K562 (cell line): ENCODE results near the gene TFCP2. TPM values are rescaled to one million over a fixed set of nuclear protein-coding genes. Genes with fewer than 3 reads are reported as not detected.

Experiments used
- ATAC-seq: fragments of 200-7000 bp; cut with Tn5 transposase; 3 replicates; pipeline ENCODE4 v1.9.1; 2020; ENCODE audit warnings: moderate library complexity
- BruUV-seq: library from RNA; stranded (reverse); fragments of 400-500 nt; replicated peaks from 2 replicates; lab custom pipeline; 2021; lab: Mats Ljungman, UMichigan
- CTCF ChIA-PET: fragments of 300-600 bp; formaldehyde crosslinking; extraction: SDS; loops from one replicate; lab custom pipeline; 2021; ENCODE audit warnings: low intra/inter-chr PET ratio; lab: Yijun Ruan, JAX
- POLR2A ChIA-PET: fragments of 300-600, 350-650 bp; sonication (Branson Sonifier 250); formaldehyde crosslinking; extraction: SDS; loops from one replicate; lab custom pipeline; 2021; ENCODE audit warnings: antibody characterized with exemption, inconsistent platforms; lab: Yijun Ruan, JAX
- DNase-seq, 4 experiments: peaks; one replicate each; pipeline versions ENCODE4 v3.0.0 to v3.0.0-alpha.2; 2011 to 2018; ENCODE audit warnings: low spot score in 3 of 4, mixed read lengths in 3 of 4; ENCODE audit errors: extremely low read depth in 1 of 4
- FAIRE-seq: peaks from 2 replicates; lab custom pipeline; 2011; peaks lifted over from hg19 to GRCh38; lab: Jason Lieb, UNC
- H2AFZ ChIP-seq: 2 replicates; pipeline ENCODE4 v1.6.0; 2011; ENCODE audit warnings: low read depth, low read length, control low read depth, inconsistent platforms
- H3K27ac ChIP-seq: fragments of 200-600 bp; 3 replicates; pipeline ENCODE4 v1.8.0; 2011; ENCODE audit warnings: low read depth, mild to moderate bottlenecking, control low read depth, inconsistent platforms, low read length, moderate library complexity, mixed read lengths; ENCODE audit errors: extremely low read depth
- H3K27me3 ChIP-seq, 2 experiments: fragments of 300-600 bp in 1 of 2; 2 replicates in 1 of 2; 3 replicates in 1 of 2; pipeline versions ENCODE4 v1.6.0 to v1.8.0; 2011; ENCODE audit warnings: inconsistent platforms in 2 of 2, low read length in 2 of 2, mild to moderate bottlenecking in 1 of 2, mixed read lengths in 1 of 2, moderate library complexity in 1 of 2; ENCODE audit not compliant: control insufficient read depth in 2 of 2, insufficient read depth in 2 of 2
- H3K36me3 ChIP-seq: fragments of 300-600 bp; 3 replicates; pipeline ENCODE4 v1.8.0; 2011; ENCODE audit warnings: mild to moderate bottlenecking, low read length, inconsistent platforms; ENCODE audit not compliant: control insufficient read depth, insufficient read depth
- H3K4me1 ChIP-seq, 2 experiments: fragments of 200-600 bp in 1 of 2; replicated peaks in 1 of 2; 2 replicates in 1 of 2; 3 replicates in 1 of 2; pipeline versions ENCODE4 v1.5.1 to v1.8.0; 2011; ENCODE audit warnings: inconsistent platforms in 2 of 2, low read length in 2 of 2, mild to moderate bottlenecking in 1 of 2, mixed read lengths in 1 of 2, moderate library complexity in 1 of 2; ENCODE audit not compliant: control insufficient read depth in 2 of 2, insufficient read depth in 2 of 2
- H3K4me2 ChIP-seq: 2 replicates; pipeline ENCODE4 v1.6.1; 2011; ENCODE audit warnings: low read length, control low read depth, inconsistent platforms, mixed read lengths; ENCODE audit not compliant: insufficient read depth
- H3K4me3 ChIP-seq: fragments of 200-600 bp; sonication (generic), shearing (Covaris generic); 2 replicates; pipeline ENCODE4 v1.5.1; 2016; ENCODE audit warnings: control low read depth, inconsistent platforms
- H3K79me2 ChIP-seq: fragments of 200-600 bp; 3 replicates; pipeline ENCODE4 v1.8.0; 2011; ENCODE audit warnings: low read length, inconsistent platforms; ENCODE audit not compliant: control insufficient read depth, insufficient read depth
- H3K9ac ChIP-seq, 2 experiments: 2 replicates each; pipeline versions ENCODE4 v1.6.0 to v1.6.1; 2011; ENCODE audit warnings: low read depth in 2 of 2, low read length in 2 of 2, control low read depth in 1 of 2, inconsistent platforms in 1 of 2, mild to moderate bottlenecking in 1 of 2, mixed read lengths in 1 of 2; ENCODE audit not compliant: insufficient read depth in 1 of 2
- H3K9me1 ChIP-seq: one replicate; pipeline ENCODE4 v1.6.0; 2011; ENCODE audit warnings: inconsistent platforms, mild to moderate bottlenecking, low read length, moderate library complexity; ENCODE audit not compliant: control insufficient read depth, insufficient read depth
- H3K9me3 ChIP-seq: replicated peaks from 2 replicates; pipeline ENCODE4 v1.5.1; 2011; ENCODE audit warnings: low read depth, low read length, inconsistent platforms; ENCODE audit not compliant: control insufficient read depth, insufficient read depth
- H4K20me1 ChIP-seq: replicated peaks from 2 replicates; pipeline ENCODE4 v1.6.1; 2011; ENCODE audit warnings: low read length, inconsistent platforms, mixed read lengths; ENCODE audit not compliant: control insufficient read depth, insufficient read depth
- ARID2 ChIP-seq: fragments of 450-650 bp; IDR thresholded peaks from 2 replicates; pipeline ENCODE4 v1.6.1; 2017; ENCODE audit warnings: antibody characterized with exemption, mild to moderate bottlenecking
- BRD9 ChIP-seq: fragments of 450-650 bp; IDR thresholded peaks from 2 replicates; pipeline ENCODE4 v1.6.1; 2018; ENCODE audit warnings: low read depth; ENCODE audit not compliant: partially characterized antibody
- CEBPB ChIP-seq: fragments of 450-650 bp; IDR thresholded peaks from 2 replicates; pipeline ENCODE4 v1.6.1; 2016; ENCODE audit warnings: missing genetic modification characterization, missing compliant biosample characterization
- CHCHD3 ChIP-seq: fragments of 250-450 bp; sonication (Bioruptor Pico); IDR thresholded peaks from 2 replicates; pipeline ENCODE4 v2.1.2; 2022; ENCODE audit warnings: mild to moderate bottlenecking
- IRF9 ChIP-seq: fragments of 450-650 bp; IDR thresholded peaks from 2 replicates; pipeline ENCODE4 v1.6.1; 2016; ENCODE audit warnings: missing biosample characterization, missing genetic modification characterization
- MTA2 ChIP-seq: fragments of 450-650 bp; IDR thresholded peaks from 2 replicates; pipeline ENCODE4 v1.6.1; 2016; ENCODE audit warnings: low read depth
- NUFIP1 ChIP-seq: fragments of 450-650 bp; IDR thresholded peaks from 2 replicates; pipeline ENCODE4 v1.6.1; 2018; ENCODE audit not compliant: partially characterized antibody
- PHB ChIP-seq: fragments of 250-450 bp; sonication (Bioruptor Pico); IDR thresholded peaks from 2 replicates; pipeline ENCODE4 v1.5.0; 2021
- SP1 ChIP-seq: sonication (generic); formaldehyde crosslinking; IDR thresholded peaks from 2 replicates; pipeline ENCODE4 v1.8.1; 2022; ENCODE audit warnings: mild to moderate bottlenecking, missing genetic modification reagents
- ZEB2 ChIP-seq: fragments of 450-650 bp; IDR thresholded peaks from 2 replicates; pipeline ENCODE4 v1.6.1; 2016
- ZNF668 ChIP-seq: fragments of 250-450 bp; sonication (Bioruptor Pico); IDR thresholded peaks from 2 replicates; pipeline ENCODE4 v1.8.0; 2022; ENCODE audit warnings: mild to moderate bottlenecking, inconsistent platforms
- ZZZ3 ChIP-seq: fragments of 450-650 bp; IDR thresholded peaks from 2 replicates; pipeline ENCODE4 v1.6.1; 2016; ENCODE audit warnings: antibody characterized with exemption, mild to moderate bottlenecking, moderate library complexity
- WGBS: fragments of 100-300 bp; shearing (Covaris generic); methylation state at CpG from one replicate; pipeline ENCODE4 v1.1.6; 2016; ENCODE audit warnings: low coverage, mixed read lengths; ENCODE audit not compliant: insufficient coverage; ENCODE audit errors: missing lambda C conversion rate; 5-methylcytosine and 5-hydroxymethylcytosine counted together
- in situ Hi-C: fragments of 300-500 bp; cut with MboI; formaldehyde crosslinking; loops from 4 replicates; pipeline ENCODE4 v1.15.0; 2018; ENCODE audit warnings: inconsistent platforms, mixed read lengths
- intact Hi-C: fragments of 100-400 bp; cut with micrococcal nuclease; formaldehyde crosslinking; loops from 2 replicates; pipeline ENCODE4 v1.14.2; 2022
- polyA plus RNA-seq, 8 experiments: library from polyadenylated mRNA; depleted of rRNA in 4 of 8; stranded (reverse) in 5 of 8; unstranded in 3 of 8; fragments of >200 nt; fragmentation: Nextera tagmentation in 2 of 8; fragmentation: Illumina TruSeq in 1 of 8; extraction: Ambion mirVana in 2 of 8; extraction: Trizol in 1 of 8; gene quantifications; 2 replicates each; pipeline versions ENCODE4 v1.2.1 to v1.2.3, GENCODE V29; 2011 to 2014; ENCODE audit warnings: inconsistent platforms in 1 of 8, missing spikeins in 1 of 8
- total RNA-seq, 7 experiments: library from RNA; depleted of rRNA in 6 of 7; stranded (reverse); fragments of >200 nt in 6 of 7; fragmentation: Illumina TruSeq in 2 of 7; extraction: Trizol in 2 of 7; gene quantifications; 2 replicates each; pipeline versions ENCODE4 v1.2.1 to v1.2.3, GENCODE V29; 2011 to 2021; ENCODE audit warnings: low replicate concordance in 1 of 7
- TF ChIP-seq, protein P1 (sequence below): IDR thresholded peaks from 2 replicates; pipeline ENCODE4 v1.6.1; 2012; ENCODE audit warnings: low read depth, low read length, improper control_type of control experiment, borderline replicate concordance
- TF ChIP-seq, protein P2 (sequence below), 2 experiments: fragments of 250-450 bp in 1 of 2; fragments of 450-650 bp in 1 of 2; sonication (Bioruptor Pico) in 1 of 2; IDR thresholded peaks; 2 replicates each; pipeline versions ENCODE4 v1.6.1 to v1.8.0; 2016 to 2021; ENCODE audit warnings: mild to moderate bottlenecking in 2 of 2, moderate library complexity in 2 of 2, missing compliant biosample characterization in 1 of 2, missing genetic modification characterization in 1 of 2
- TF ChIP-seq, protein P3 (sequence below): sonication (generic); formaldehyde crosslinking; IDR thresholded peaks from 2 replicates; pipeline ENCODE4 v1.8.1; 2023; ENCODE audit warnings: mild to moderate bottlenecking, missing genetic modification reagents, moderate library complexity

The TFCP2 gene
- total and polyA plus RNA-seq, 9 of the 15 experiments (the other 6 are each of a cell fraction or from before 2014, with no cell fraction given) = 8.0 to 38.9 (median 19.3) TPM

GRCh38 chr12:51208016-51208660 is 35.2 kb upstream of the TFCP2 start (continued):
- no peak for TF ChIP-seq CHCHD3 (CRISPR knock-in tag)
- no peak for TF ChIP-seq ZEB2
- TF ChIP-seq CEBPB (tag) = no peak

GRCh38 chr12:51205350-51205749 is 32.4 kb upstream of the TFCP2 start:
- no peak overlapping the region for H2AFZ ChIP-seq
- no peaks in the 10 kb centered on the region for H3K36me3 ChIP-seq
- H3K4me3 ChIP-seq = no peak overlapping the region
- ChIA-PET CTCF (no interaction called here), POLR2A (interaction anchor here (0.6 to 1.5 kb wide), 6 partner anchors 9 to 1093 kb away, joined by 3 to 5 read pairs (median 3); no protein-coding TSS in a partner anchor)
- H3K9ac ChIP-seq = no peak overlapping the region
- no peaks in the 10 kb centered on the region for H3K79me2 ChIP-seq
- no peaks in the 10 kb centered on the region; a peak in 1 of 5 replicates for H3K4me1 ChIP-seq
- H3K9me1 ChIP-seq = no peaks in the 10 kb centered on the region
- ATAC-seq (no peak), FAIRE-seq (no peak), DNase-seq (no peak)
- H3K4me2 ChIP-seq = no peak overlapping the region
- TF ChIP-seq PHB (CRISPR knock-in tag) (no peak), BRD9 (no peak), MTA2 (no peak), ARID2 (no peak), IRF9 (tag) (no peak), ZZZ3 (no peak), NUFIP1 (no peak), SP1 (CRISPR knock-in tag) (no peak), ZNF668 (no peak)
- TF ChIP-seq, protein P1, sequence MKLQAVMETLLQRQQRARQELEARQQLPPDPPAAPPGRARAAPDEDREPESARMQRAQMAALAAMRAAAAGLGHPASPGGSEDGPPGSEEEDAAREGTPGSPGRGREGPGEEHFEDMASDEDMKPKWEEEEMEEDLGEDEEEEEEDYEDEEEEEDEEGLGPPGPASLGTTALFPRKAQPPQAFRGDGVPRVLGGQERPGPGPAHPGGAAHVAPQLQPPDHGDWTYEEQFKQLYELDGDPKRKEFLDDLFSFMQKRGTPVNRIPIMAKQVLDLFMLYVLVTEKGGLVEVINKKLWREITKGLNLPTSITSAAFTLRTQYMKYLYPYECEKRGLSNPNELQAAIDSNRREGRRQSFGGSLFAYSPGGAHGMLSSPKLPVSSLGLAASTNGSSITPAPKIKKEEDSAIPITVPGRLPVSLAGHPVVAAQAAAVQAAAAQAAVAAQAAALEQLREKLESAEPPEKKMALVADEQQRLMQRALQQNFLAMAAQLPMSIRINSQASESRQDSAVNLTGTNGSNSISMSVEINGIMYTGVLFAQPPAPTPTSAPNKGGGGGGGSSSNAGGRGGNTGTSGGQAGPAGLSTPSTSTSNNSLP = no peak
- TF ChIP-seq, protein P2, sequence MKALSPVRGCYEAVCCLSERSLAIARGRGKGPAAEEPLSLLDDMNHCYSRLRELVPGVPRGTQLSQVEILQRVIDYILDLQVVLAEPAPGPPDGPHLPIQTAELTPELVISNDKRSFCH (CRISPR knock-in tag; IDR thresholded peaks at IDR 0.05) = no peak
- TF ChIP-seq, protein P2 (tag; IDR thresholded peaks at IDR 0.05) = no peak
- TF ChIP-seq, protein P3, sequence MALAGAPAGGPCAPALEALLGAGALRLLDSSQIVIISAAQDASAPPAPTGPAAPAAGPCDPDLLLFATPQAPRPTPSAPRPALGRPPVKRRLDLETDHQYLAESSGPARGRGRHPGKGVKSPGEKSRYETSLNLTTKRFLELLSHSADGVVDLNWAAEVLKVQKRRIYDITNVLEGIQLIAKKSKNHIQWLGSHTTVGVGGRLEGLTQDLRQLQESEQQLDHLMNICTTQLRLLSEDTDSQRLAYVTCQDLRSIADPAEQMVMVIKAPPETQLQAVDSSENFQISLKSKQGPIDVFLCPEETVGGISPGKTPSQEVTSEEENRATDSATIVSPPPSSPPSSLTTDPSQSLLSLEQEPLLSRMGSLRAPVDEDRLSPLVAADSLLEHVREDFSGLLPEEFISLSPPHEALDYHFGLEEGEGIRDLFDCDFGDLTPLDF (CRISPR knock-in tag) = no peak
- H3K27me3 ChIP-seq = no peaks in the 10 kb centered on the region
- in situ Hi-C loops (no loop called here), intact Hi-C loops (no loop called here)
- no TSS peak for BruUV-seq
- WGBS = 56% methylated on average over 6 of the region's 6 CpGs
- no peak overlapping the region for H3K27ac ChIP-seq
- H3K9me3 ChIP-seq = no peaks in the 10 kb centered on the region
- H4K20me1 ChIP-seq = no peaks in the 10 kb centered on the region
